HG03558 (cell line): ENCODE measurements around the gene TCF20.

Experiments
- ATAC-seq: cut with Tn5 transposase; IDR thresholded peaks from one replicate; pipeline ENCODE4 v1.9.1; 2021; ENCODE audit warnings: moderate number of reproducible peaks; ENCODE audit not compliant: unreplicated experiment; ENCODE audit errors: extremely low read depth

TCF20 gene

DNA sequence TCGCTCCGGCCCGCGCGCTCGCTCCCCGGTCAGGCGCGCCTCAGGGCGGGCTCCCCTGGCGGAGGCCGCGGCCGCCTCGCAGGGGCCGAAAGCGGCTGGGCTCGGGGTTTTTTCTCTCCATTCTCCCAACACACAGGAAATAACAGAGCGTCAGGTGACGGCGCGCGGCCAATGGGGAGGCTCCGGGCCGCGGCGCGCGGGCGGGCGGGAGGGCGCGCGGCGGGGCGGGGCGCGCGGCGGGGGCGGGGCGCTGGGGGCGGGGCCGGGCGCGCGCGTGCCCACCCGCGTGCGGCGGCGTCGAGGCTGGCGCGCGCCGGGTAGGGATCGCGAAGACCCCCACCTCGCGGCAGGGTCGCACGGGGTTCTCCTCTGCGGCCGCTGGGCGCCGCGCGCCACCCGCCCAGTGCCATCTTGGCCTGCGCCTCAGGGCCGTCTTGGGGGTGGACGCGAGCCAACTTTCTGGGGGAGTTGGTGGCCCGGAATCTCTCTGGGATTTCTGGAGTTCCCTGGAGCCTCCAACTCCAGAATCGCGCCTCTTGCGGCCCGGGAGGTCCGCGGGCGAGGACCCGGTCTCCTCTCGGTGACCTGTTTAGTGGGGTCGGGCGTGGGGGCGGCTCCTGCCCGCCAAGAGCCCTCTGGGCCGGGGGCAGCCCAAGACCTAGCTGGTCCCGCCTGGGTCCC is at the start of gene TCF20:
TCF20 (minus strand) TSS at position 144 of the 681 bp plus-strand sequence. CDS start 55,348 bp downstream, outside the sequence.
- ATAC-seq, result no peak

DNA sequence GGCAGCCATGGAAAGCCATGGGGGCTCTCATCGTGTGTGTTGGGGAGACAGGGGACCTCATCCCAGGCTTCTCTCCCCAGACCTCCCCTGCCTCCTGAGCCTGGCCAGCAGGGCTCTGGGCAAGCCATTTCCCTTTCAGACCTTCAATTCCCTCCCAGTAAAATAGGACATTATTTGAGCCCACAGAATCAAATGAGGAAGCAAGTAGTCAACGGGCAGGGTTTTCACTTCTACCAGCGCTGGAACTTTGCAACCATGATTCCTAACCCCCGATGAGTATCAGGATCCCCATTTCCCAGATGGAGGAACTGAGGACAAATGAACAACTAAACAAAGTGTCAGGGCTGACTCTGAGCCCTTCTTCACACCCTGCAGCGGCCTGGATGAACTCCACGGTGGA is 48.9 kb upstream of the TCF20 start:
- no peak for ATAC-seq

DNA sequence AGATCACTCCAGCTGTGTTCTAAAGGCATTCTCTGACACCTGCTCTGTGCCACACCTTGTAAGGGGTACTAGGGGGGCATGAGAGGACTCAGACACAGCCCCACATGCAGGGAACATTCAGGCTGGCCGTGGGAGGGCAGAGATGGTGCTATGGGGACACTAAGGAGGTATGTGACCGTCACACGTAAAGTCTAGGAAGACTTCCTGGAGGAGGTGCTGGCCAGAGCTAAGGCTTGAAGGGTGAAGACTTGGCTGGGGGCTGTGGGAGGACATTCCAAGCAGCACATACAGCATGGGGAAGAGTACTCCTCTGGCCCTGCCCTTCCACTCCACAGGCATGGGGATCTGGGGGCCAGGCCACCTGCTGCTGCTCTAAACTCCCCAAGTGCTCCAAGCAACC is 48.5 kb upstream of the TCF20 start:
- ATAC-seq, result no peak

DNA sequence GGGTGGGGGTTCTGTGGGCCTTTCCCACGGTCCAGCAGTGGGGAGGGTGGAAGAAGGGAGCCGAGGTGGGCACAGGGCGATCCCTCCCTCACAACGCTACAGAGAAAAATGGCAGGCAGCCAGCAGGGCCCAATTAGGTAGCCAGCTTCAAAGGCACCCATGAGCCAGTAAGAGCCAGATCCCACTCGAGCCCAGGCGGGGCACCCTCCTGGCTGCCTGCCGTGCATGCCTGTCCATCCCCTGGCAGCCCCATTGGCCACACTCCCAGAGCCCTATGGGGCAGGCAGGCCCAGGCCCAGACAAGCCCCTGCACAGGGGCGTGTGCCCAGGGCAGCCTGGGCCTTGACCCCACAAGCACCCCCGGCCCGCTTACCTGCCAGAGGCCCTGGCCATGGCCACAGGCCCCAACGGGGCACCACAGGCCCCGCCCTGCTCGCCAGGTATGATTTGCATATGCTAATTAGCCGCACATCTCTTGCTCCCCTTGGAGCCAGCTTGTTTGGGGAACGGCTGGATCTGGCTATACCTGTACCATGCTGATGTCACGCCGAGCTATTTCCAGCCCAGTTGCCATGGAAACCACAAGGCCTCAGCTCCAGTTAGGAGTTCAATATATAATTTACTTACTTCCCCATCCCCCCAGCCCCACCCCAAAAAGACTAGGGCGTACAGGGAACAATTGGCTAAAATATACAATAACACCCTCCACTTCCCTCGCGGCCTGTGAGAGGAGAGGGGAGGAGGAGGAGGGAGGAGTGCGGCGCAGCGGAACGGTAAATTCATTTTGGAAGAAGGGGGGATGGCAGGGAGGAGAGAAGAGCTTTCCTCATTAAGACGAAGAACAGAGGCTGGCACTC is 47.5 kb upstream of the TCF20 start:
- no peak for ATAC-seq

DNA sequence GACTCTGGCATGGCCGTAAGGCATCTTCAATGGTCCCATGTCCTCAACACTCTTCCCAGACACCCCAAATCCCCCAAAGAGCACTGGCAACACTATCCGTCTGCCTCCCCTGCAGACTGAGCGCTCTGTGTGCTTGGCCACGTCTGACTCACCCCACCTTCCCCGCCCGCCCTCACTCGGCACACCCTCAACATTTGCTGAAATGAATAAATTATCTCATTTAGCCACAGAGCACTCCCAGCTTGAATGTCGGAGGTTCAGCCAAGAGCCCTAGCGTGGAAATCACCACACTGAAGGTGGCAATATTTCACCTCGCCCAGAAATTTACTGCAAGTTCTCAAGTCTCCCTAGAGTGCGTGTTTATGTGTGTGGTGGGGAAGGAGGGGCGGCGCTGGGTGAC is 46.6 kb upstream of the TCF20 start:
- no peak for ATAC-seq

DNA sequence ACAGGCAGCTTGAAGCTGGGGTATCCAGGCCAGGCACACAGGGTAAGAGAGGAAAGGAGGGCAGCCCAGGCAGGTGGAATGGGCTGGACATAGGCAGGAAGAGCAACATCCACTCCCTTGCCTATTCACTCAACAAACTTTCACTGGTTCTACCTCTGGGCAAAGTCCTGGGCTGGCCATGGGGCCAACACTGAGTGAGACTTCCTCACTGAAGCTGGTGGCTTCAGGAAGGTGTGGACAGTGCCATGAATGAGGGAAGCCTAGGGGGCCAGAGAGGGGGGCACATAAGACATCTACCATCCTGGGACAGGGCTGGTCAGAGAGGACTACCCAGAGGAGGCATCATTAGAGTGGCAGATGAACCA is 44.9 kb upstream of the TCF20 start:
- no peak for ATAC-seq

- no peak for ATAC-seq
Measured at GRCh38 chr22:42314709-42315391, 44.4 kb upstream of the TCF20 start.

DNA sequence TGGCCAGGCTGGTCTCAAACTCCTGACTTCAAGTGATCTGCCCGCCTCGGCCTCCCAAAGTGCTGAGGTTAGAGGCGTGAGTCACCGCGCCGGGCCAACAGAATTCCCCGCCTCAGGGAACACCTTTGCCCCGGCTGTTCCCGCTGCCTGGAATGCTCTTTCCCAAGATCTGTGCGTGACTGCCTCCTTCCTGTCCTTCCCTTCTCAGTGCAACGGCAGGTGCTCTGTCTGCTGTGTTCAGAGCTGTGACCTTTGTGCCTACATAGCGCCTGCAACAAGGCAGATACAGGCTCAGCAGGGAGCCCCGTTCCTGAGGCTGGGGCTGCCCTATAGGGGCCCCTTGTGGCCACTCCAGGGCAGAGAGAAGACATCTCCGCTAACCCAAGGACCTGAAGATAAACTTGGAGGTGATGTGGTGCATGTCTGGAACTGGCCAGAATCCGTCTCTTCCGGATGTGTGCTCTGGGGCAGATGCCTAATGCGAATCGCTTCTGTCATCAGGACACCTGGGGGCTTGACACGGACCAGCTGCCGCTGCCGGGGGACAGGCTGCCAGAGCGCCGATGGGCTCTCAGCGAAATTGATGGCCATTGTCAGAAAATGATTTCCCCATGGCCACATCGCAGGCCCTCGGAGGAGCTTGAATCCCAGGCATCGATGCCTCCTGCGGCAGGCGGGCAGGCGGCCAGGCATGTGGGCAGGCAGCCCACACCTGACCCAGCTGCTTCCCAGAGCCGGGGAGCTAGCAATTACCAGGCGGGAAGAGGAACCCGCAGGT is 43.5 kb upstream of the TCF20 start:
- ATAC-seq, result no peak

- no peak for ATAC-seq
Measured at GRCh38 chr22:42313204-42313603, 42.8 kb upstream of the TCF20 start.

GRCh38 chr22:42310291-42311015 is 40.0 kb upstream of the TCF20 start:
- ATAC-seq, result no peak

GRCh38 chr22:42309865-42310264 is 39.4 kb upstream of the TCF20 start:
- no peak for ATAC-seq

DNA sequence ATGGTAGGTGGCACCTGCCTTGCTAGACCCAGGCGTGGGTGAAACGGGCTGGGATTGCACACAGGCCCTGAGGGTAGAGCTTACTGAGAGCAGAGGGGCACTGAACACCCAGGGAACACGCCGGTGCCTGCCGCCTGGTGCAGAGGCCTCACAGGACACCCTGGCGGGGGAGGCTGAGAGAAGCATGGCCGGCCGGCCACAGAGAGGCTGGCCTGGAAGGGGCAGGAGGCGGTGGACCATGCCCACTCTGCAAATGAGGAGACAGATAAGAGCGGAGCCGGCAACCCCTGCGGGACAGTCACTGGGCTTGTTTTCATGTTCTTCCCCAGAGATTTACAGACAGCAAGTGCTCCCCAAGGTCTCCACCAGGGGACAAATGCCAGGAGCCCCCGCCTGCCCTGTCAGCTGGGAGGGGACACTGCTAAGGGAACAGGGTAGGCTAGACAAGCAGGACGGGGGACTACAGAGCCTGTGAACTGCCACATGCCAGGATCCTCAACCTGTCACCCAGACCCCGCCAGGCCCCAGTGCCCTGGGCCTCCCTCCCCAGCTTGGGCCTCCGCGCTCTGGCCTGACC is 38.5 kb upstream of the TCF20 start:
- no peak for ATAC-seq

DNA sequence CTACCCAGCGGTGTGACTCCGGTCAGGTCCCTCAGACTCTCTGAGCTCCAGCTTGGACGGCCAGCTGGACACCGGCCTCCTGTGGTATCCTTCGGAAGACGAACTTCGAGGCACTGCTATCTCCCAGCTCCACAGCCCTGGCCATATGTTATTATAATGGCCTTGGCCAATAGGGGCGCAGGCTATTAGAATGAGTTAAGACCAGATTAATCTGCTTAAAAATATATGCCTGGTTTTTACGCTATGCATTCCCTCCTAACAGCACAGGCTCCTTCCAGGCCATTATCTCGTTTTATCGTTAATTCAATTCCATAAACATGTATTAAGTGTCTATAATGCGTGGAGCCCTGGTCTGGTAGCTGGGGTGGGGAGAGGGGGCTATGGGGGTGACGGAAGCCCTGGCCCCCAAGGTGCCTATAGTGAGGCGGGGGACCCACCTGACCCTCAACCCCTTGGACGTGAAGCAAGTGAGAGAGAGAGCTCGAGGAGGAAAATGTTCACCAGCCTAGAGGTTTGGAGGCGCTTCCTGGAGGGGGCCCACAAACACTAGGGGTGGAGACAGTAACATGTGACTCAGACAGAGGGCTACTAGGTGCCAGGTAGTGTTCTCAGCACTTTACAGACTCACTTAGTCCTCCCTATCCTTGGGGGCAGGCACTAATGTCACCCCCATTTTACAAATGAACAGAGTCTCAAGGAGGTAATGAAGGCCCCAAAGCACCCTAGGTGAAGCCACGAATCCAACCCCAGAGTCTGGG is 37.5 kb upstream of the TCF20 start:
- ATAC-seq, result no peak

- no peak for ATAC-seq
Measured at GRCh38 chr22:42306010-42306409, 35.6 kb upstream of the TCF20 start.

DNA sequence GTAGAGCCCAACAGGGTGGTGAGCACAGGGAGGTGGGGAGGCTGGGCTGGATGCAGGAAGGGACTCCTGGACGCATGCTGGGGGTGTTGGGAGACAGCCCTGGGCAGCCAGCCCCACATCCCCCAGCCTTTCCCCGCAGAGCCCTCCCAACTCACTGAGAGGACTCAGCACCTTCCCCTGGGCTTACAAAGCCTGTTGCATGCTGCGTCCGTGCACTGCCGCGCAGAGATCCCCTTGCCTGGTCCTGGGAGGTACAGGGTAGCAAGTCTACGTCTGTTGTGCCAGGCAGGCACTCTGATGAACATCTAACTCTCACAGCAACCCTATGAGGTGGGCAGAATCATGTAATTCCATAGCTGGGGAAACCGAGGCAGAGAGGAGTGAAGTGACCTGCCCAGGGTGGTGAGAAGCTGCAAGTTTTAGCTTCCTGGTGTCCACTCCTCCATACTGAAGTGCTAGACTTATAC is 33.9 kb upstream of the TCF20 start:
- ATAC-seq, result no peak

DNA sequence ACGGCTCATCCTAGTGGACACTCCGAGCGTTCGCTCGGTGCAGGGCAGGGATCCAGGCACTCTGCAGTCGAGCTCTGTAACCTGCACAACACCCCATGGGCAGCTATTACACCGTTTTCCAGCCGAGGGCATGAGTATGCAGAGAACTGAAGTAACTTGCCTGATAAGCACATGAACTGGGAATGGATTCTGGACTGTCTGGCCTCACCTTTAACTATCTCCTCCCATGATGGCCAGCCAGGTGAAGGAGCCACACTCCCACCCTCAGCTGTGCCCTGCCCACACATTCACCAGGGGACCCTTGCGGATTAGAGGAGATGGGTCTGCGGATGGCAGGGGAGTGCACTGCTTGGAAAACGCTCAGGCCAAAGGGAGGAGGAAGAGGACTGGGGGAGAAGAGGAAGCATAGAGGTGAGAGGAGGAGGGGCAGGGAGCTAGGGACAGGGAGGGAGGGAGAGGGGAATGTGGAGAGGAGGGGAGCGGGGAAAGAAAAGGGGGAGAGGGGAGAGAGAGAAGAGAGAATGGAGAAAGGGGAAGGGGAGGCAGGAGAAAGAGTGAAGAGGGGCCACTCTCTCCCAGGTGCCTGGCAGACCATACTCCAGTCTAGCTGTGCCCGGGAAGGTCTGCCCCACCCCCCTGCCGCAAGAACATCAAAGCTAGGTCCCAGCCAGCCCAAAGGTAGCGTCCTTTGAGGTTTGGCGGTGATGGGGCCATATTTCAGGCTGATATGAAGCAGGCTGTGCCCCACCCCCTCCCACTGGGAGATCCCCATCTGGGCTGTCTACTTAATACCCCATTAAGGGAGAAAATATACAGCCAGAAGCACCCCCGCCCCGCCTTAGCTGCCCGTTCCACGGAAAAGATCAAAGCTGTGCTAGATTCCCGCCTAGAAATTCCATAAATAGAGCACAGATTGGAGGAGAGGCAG is 33.2 kb upstream of the TCF20 start:
- no peak for ATAC-seq

DNA sequence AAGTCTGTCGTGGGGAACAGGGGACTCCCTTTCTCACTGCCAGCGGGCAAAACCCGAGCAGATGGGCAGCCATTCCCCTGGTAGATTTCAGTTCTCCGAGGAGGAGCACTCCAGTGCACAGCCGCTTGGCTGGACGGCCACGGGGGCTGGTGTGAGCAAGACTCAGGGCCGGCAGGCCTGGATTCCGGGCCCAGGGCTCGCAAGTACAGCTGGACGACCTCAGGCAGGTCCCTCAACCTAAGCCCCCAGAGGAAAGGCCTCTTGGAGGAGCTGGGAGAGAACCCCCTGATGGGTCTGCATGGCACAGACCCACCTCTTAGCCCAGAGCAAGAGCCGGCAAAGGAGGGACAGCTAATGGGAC is 31.3 kb upstream of the TCF20 start:
- no peak for ATAC-seq
